IMR-90 (cell line): ENCODE measurements around the gene PRKAG2. TPM values are rescaled to one million over a fixed set of nuclear protein-coding genes. Genes with fewer than 3 reads are reported as not detected.

Source experiments
- ATAC-seq: fragments of 200-7000 bp; cut with Tn5 transposase; 2 replicates; pipeline ENCODE4 v1.9.1; 2020; ENCODE audit warnings: low read depth, mild to moderate bottlenecking, moderate library complexity
- BruUV-seq: library from RNA; stranded (reverse); fragments of 400-500 nt; replicated peaks from 2 replicates; lab custom pipeline; 2021; lab: Mats Ljungman, UMichigan
- CTCF ChIA-PET: fragments of 300-600 bp; formaldehyde crosslinking; extraction: SDS; loops from one replicate; lab custom pipeline; 2021; ENCODE audit warnings: antibody characterized with exemption; lab: Yijun Ruan, JAX
- POLR2A ChIA-PET: fragments of 300-600 bp; sonication (Branson Sonifier 250); formaldehyde crosslinking; loops from one replicate; lab custom pipeline; 2022; ENCODE audit warnings: antibody characterized with exemption; ENCODE audit not compliant: unreplicated experiment; lab: Charles Lee
- DNase-seq: peaks from one replicate; pipeline ENCODE4 v3.0.0; 2013
- H2AFZ ChIP-seq: replicated peaks from 2 replicates; pipeline ENCODE3; 2013; ENCODE audit warnings: low read length, mild to moderate bottlenecking; ENCODE audit not compliant: poor library complexity
- H2AK5ac ChIP-seq: 2 replicates; pipeline ENCODE4 v1.6.1; 2013; ENCODE audit warnings: low read depth, low read length, inconsistent platforms
- H2AK9ac ChIP-seq: replicated peaks from 2 replicates; pipeline ENCODE3; 2013; ENCODE audit warnings: mild to moderate bottlenecking, low read depth, low read length, moderate library complexity; ENCODE audit not compliant: poor library complexity
- H2BK120ac ChIP-seq: 2 replicates; pipeline ENCODE4 v1.6.1; 2013; ENCODE audit warnings: low read depth, low read length, inconsistent platforms
- H2BK15ac ChIP-seq: 3 replicates; pipeline ENCODE4 v1.6.1; 2013; ENCODE audit warnings: low read depth, low read length, inconsistent platforms
- H2BK20ac ChIP-seq: 2 replicates; pipeline ENCODE4 v1.6.1; 2013; ENCODE audit warnings: low read depth, mild to moderate bottlenecking, inconsistent platforms, low read length, moderate library complexity
- H2BK5ac ChIP-seq: 2 replicates; pipeline ENCODE4 v1.6.1; 2013; ENCODE audit warnings: mild to moderate bottlenecking, low read depth, low read length, inconsistent platforms; ENCODE audit not compliant: poor library complexity, severe bottlenecking
- H3K14ac ChIP-seq: replicated peaks from 2 replicates; pipeline ENCODE4 v1.6.1; 2013; ENCODE audit warnings: low read depth, low read length, inconsistent platforms
- H3K18ac ChIP-seq: 2 replicates; pipeline ENCODE4 v1.6.1; 2013; ENCODE audit warnings: low read depth, low read length, control low read depth
- H3K23ac ChIP-seq: 2 replicates; pipeline ENCODE4 v1.6.1; 2013; ENCODE audit warnings: low read depth, low read length, inconsistent platforms
- H3K27ac ChIP-seq: 2 replicates; pipeline ENCODE4 v1.5.1; 2013; ENCODE audit warnings: mild to moderate bottlenecking, control low read depth, low read length; ENCODE audit not compliant: insufficient read depth
- H3K27me3 ChIP-seq: 2 replicates; pipeline ENCODE4 v1.6.1; 2013; ENCODE audit warnings: low read length; ENCODE audit not compliant: control insufficient read depth, insufficient read depth
- H3K36me3 ChIP-seq: 2 replicates; pipeline ENCODE4 v1.6.1; 2013; ENCODE audit warnings: low read length, mixed read lengths; ENCODE audit not compliant: control insufficient read depth, insufficient read depth
- H3K4ac ChIP-seq: 2 replicates; pipeline ENCODE4 v1.6.1; 2013; ENCODE audit warnings: low read depth, low read length, inconsistent platforms
- H3K4me1 ChIP-seq: 2 replicates; pipeline ENCODE4 v1.6.1; 2013; ENCODE audit warnings: low read length, mixed read lengths; ENCODE audit not compliant: control insufficient read depth, insufficient read depth
- H3K4me2 ChIP-seq: 2 replicates; pipeline ENCODE4 v1.6.1; 2013; ENCODE audit warnings: low read depth, mild to moderate bottlenecking, control low read depth, low read length, moderate library complexity
- H3K4me3 ChIP-seq: 2 replicates; pipeline ENCODE4 v1.5.1; 2013; ENCODE audit warnings: low read depth, mild to moderate bottlenecking, control low read depth, low read length, moderate library complexity; ENCODE audit not compliant: insufficient read depth
- H3K56ac ChIP-seq: 2 replicates; pipeline ENCODE4 v1.6.1; 2013; ENCODE audit warnings: low read length, inconsistent platforms; ENCODE audit not compliant: insufficient read depth; ENCODE audit errors: extremely low read depth
- H3K79me1 ChIP-seq, 2 experiments: 2 replicates each; pipeline ENCODE4 v1.6.1; 2013; ENCODE audit warnings: low read length in 2 of 2, inconsistent platforms in 1 of 2, low read depth in 1 of 2
- H3K9ac ChIP-seq: 2 replicates; pipeline ENCODE4 v1.6.1; 2013; ENCODE audit warnings: low read depth, low read length, control low read depth
- H3K9me1 ChIP-seq: 2 replicates; pipeline ENCODE4 v1.6.1; 2013; ENCODE audit warnings: low read length, inconsistent platforms; ENCODE audit not compliant: insufficient read depth
- H3K9me3 ChIP-seq: 2 replicates; pipeline ENCODE4 v1.6.1; 2013; ENCODE audit warnings: low read length; ENCODE audit not compliant: control insufficient read depth, insufficient read depth
- H4K20me1 ChIP-seq: 2 replicates; pipeline ENCODE4 v1.6.1; 2013; ENCODE audit warnings: low read length, inconsistent platforms; ENCODE audit not compliant: insufficient read depth
- H4K5ac ChIP-seq: 2 replicates; pipeline ENCODE4 v1.6.1; 2013; ENCODE audit warnings: mild to moderate bottlenecking, low read depth, low read length, control low read depth
- H4K8ac ChIP-seq, 2 experiments: 2 replicates each; pipeline ENCODE4 v1.6.1; 2013; ENCODE audit warnings: low read depth in 2 of 2, low read length in 2 of 2, control low read depth in 1 of 2, inconsistent platforms in 1 of 2
- H4K91ac ChIP-seq: 2 replicates; pipeline ENCODE4 v1.6.1; 2013; ENCODE audit warnings: low read depth, low read length, inconsistent platforms; ENCODE audit not compliant: insufficient read depth
- BHLHE40 ChIP-seq: fragments of 150-350 bp; IDR thresholded peaks from 2 replicates; pipeline ENCODE4 v1.6.1; 2016; ENCODE audit warnings: mild to moderate bottlenecking, low read depth, low read length
- FOS ChIP-seq: fragments of 150-350 bp; IDR thresholded peaks from 2 replicates; pipeline ENCODE4 v1.6.1; 2016; ENCODE audit warnings: low read depth, low read length
- MXI1 ChIP-seq: IDR thresholded peaks from 2 replicates; pipeline ENCODE4 v1.6.1; 2012; ENCODE audit warnings: low read depth, mild to moderate bottlenecking, low read length, moderate library complexity, borderline replicate concordance
- WGBS, 2 experiments: methylation state at CpG; one replicate each; pipeline versions ENCODE4 v1.1.5 to v1.1.7; 2013; ENCODE audit warnings: missing lambda C conversion rate in 2 of 2; ENCODE audit not compliant: insufficient read length in 1 of 2; ENCODE audit errors: extremely low coverage in 2 of 2; 5-methylcytosine and 5-hydroxymethylcytosine counted together
- dilution Hi-C: fragments of 300-500 bp; cut with HindIII; formaldehyde crosslinking; loops from one replicate; pipeline ENCODE4 v1.14.3; 2018; ENCODE audit warnings: low sequenced_read_pairs; ENCODE audit not compliant: unreplicated experiment
- in situ Hi-C: fragments of 300-500 bp; cut with MboI; formaldehyde crosslinking; loops from 3 replicates; pipeline ENCODE4 v1.14.3; 2019; ENCODE audit warnings: low sequenced_read_pairs, inconsistent platforms, mixed read lengths
- intact Hi-C: fragments of 100-400 bp; cut with micrococcal nuclease; formaldehyde crosslinking; loops from 2 replicates; pipeline ENCODE4 v1.10.0; 2022
- polyA plus RNA-seq, 3 experiments: library from polyadenylated mRNA; depleted of rRNA; stranded (reverse); fragments of >200 nt; gene quantifications; 2 replicates each; pipeline ENCODE4 v1.2.3, GENCODE V29; 2012; ENCODE audit warnings: low replicate concordance in 1 of 3
- total RNA-seq: library from RNA; depleted of rRNA; stranded (reverse); fragments of >200 nt; gene quantifications from 2 replicates; pipeline ENCODE4 v1.2.3, GENCODE V29; 2012

The PRKAG2 gene
- total and polyA plus RNA-seq, 2 of the 4 experiments (the other 2 are of a cell fraction) = 15.4 to 21.6 TPM

GRCh38 chr7:151507806-151508205, 369.1 kb downstream of the PRKAG2 start:
- DNase-seq = no peak
- Histone ChIP-seq H3K56ac (no peak overlapping the region), H3K36me3 (no peaks in the 10 kb centered on the region; the same call in 1 of the 2 replicates), H3K4me2 (no peak overlapping the region), H3K4ac (no peak overlapping the region), H3K27ac (no peak overlapping the region), H3K14ac (no peak overlapping the region), H4K8ac (no peak overlapping the region), H3K23ac (no peak overlapping the region), H4K20me1 (peaks cover 93% of the 10 kb centered on the region), H3K18ac (no peak overlapping the region), H3K9ac (no peak overlapping the region), H3K4me3 (no peak overlapping the region), H4K91ac (no peak overlapping the region), H2BK20ac (no peak overlapping the region), H2AFZ (no peak overlapping the region), H2BK15ac (no peak overlapping the region), H3K79me1 (peaks cover 3 to 68% of the 10 kb centered on the region in 2 experiments; a peak in 2 of 4 replicates), H4K5ac (no peak overlapping the region), H2BK120ac (no peak overlapping the region), H2AK9ac (no peak overlapping the region), H3K27me3 (no peaks in the 10 kb centered on the region), H2BK5ac (no peak overlapping the region), H3K9me3 (no peaks in the 10 kb centered on the region), H3K9me1 (peaks cover 30% of the 10 kb centered on the region), H2AK5ac (no peak overlapping the region), H3K4me1 (peaks cover 31% of the 10 kb centered on the region)
- no peak for TF ChIP-seq FOS
- TF ChIP-seq BHLHE40 = no peak
- TF ChIP-seq MXI1 = no peak
- CTCF ChIA-PET = interaction anchor here (1.6 kb wide), 1 partner anchor 17 kb away, joined by 4 read pairs; no protein-coding TSS in a partner anchor
- no CpG with 5 or more reads among the region's 2 CpGs for WGBS, 2 experiments
- dilution Hi-C loops (no loop called here), in situ Hi-C loops (no loop called here), intact Hi-C loops (loop anchor here (5.0 kb wide), 1 partner anchor 114 kb away; no protein-coding TSS in a partner anchor)
- no peak for ATAC-seq
- POLR2A ChIA-PET = no interaction called here
- BruUV-seq = no TSS peak
